ENCODE results near the gene UBR4. TPM values are rescaled to one million over a fixed set of nuclear protein-coding genes. Genes with fewer than 3 reads are reported as not detected.

The UBR4 gene
- total RNA-seq, 2 experiments from 2014 or later: 117 to 125 TPM

DNA sequence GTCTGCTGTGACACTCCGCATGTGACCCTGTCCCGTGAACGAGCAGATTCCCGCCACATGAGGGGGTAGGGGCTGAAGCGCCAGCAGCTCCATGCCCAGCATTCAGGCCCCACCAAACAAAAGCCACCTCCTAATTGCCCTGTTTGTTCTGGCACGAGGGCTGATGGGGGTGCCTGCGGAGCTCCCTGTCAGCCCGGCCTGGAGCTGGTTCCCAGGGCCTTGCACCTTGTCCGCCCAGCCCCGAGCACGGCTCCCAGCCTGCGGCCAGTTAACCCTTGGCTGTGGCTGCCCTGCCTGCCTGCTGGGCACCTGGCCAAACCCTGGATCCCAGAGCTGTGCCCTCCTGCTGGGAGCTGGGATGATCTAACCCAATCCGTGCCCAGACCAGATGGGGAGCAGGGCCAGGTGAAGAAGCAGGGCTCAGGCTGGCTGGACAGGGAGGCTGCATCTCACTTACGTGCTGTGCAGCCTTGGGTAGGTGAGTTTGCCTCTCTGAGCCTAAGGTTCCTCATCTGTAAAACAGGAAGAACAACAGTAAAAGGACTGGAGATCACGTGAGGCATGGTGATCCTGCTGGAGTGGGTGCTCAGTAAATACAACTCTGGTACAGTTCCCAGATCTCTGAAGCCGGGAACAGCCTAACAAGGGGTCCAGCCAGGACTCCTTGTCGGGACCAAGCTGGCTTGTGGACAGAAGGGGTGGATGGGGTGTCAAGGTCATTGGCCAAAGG, 142.7 kb downstream of the UBR4 start:
- POLR2A ChIA-PET: no interaction called here
- H3K27ac Mint-ChIP-seq: no peak overlapping the region
- CTCF ChIA-PET: interaction anchor here (0.6 to 1.1 kb wide), 2 partner anchors 16 to 154 kb away, joined by 3 read pairs; no protein-coding TSS in a partner anchor

DNA sequence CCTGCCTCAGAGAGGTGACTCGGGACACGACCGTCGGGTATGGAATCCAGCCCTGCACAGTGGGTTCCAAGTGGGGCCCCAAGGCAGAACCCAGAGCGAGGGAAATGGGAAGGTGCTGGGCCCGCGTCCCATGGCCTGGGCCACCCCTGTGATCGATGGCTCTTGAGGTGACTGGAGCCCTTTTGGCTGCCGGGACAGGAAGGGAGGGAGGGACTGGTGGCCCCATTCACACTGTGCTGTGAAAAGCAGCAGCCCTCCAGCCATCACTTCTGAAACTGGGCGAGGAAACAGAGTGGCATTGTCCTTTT, 143.2 kb downstream of the UBR4 start:
- ChIA-PET CTCF (no interaction called here), POLR2A (no interaction called here)
- H3K36me3 Mint-ChIP-seq (ENCODE audit: low read depth): peaks cover 2% of the 10 kb centered on the region
- H3K4me3 Mint-ChIP-seq: no peak overlapping the region
- ATAC-seq: no peak
- no peak overlapping the region for H3K27ac Mint-ChIP-seq
- peaks cover 11% of the 10 kb centered on the region for H3K27me3 Mint-ChIP-seq (ENCODE audit: low read depth)
- DNase-seq: no peak
- no peaks in the 10 kb centered on the region for H3K9me3 Mint-ChIP-seq (ENCODE audit: insufficient read depth)
- H3K4me1 Mint-ChIP-seq (ENCODE audit: low read depth): no peaks in the 10 kb centered on the region

More for the DNA sequence above, 142.7 kb downstream of the UBR4 start:
- DNase-seq (no peak), ATAC-seq (no peak)
- H3K4me3 Mint-ChIP-seq: no peak overlapping the region
- no peaks in the 10 kb centered on the region for H3K9me3 Mint-ChIP-seq (ENCODE audit: insufficient read depth)
- H3K4me1 Mint-ChIP-seq (ENCODE audit: low read depth): no peaks in the 10 kb centered on the region
- peaks cover 9% of the 10 kb centered on the region for H3K27me3 Mint-ChIP-seq (ENCODE audit: low read depth)
- no peaks in the 10 kb centered on the region for H3K36me3 Mint-ChIP-seq (ENCODE audit: low read depth)

DNA sequence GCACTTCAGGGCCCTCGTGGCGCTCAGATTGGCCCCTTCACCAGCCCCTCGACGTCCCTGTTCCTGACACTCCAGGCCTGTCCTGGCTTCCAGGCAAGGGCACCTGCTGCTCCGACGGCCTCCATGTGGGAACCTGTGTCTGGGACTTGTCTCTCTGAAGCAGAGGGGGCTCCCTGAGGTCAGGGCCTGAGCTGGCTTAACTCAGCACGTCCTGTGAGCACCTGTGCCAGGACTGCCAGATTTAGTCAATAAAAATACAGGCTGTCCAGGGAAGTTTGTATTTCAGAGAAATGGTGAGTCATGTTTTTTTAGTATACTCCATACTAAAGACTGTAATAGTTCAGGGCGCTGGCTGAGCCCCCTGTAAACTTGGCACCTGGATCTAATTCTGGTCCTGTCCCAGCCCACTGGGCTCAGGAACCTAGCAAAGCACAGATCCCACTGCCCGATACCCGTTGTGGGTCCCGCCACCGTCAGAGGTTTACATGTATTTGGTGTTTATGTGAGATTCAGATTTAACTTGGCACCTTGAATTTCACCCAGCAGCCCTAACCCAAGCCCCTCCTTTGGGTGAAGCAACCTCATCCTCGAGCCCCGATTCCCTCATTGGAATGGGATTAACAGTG, 143.7 kb downstream of the UBR4 start:
- H3K9me3 Mint-ChIP-seq (ENCODE audit: insufficient read depth): no peaks in the 10 kb centered on the region
- no peaks in the 10 kb centered on the region for H3K4me1 Mint-ChIP-seq (ENCODE audit: low read depth)
- peaks cover 10% of the 10 kb centered on the region for H3K27me3 Mint-ChIP-seq (ENCODE audit: low read depth)
- H3K27ac Mint-ChIP-seq: no peak overlapping the region
- H3K36me3 Mint-ChIP-seq (ENCODE audit: low read depth): peaks cover 4% of the 10 kb centered on the region
- ChIA-PET POLR2A (no interaction called here), CTCF (no interaction called here)
- H3K4me3 Mint-ChIP-seq: no peak overlapping the region
- ATAC-seq (no peak), DNase-seq (no peak)

DNA sequence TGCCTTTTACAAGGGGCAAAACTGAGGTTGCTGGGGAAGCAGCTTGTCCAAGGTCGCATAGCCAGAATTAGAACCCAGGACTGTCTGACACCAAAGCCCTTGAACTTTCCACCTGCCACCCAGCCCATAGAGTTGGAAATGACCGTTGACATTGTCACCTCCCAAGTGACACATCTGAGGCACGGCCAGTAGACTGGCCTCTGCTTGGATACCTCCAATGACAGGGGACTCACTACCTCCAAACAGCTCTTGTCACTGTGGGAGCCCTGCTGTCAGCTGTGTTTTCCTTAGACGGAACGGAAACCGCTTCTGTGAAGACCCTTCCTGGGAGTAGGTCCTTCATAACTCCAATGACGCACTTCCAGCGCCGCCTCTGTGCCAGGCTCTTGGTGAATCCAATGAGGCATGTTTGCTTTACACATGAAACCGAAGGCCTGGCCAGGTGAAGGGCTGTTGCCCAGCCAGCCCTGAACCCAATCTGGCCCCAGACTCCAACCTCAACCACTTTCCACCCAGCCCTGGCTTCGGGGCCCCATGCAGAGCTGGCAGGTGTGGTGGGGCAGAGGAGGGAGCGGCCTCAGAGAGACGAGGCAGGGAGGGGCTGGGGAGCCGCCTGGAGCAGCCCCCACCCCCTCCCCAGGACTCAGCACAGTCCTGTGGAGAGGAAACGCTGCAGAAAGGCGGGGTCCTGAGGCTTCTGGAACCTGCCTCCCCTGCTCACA, 144.4 kb downstream of the UBR4 start:
- ChIA-PET CTCF (no interaction called here), POLR2A (no interaction called here)
- ATAC-seq (no peak), DNase-seq (no peak)
- Mint-ChIP-seq H3K27ac (no peak overlapping the region), H3K9me3 (ENCODE audit: insufficient read depth) (no peaks in the 10 kb centered on the region), H3K36me3 (ENCODE audit: low read depth) (peaks cover 6% of the 10 kb centered on the region), H3K4me1 (ENCODE audit: low read depth) (no peaks in the 10 kb centered on the region), H3K4me3 (no peak overlapping the region), H3K27me3 (ENCODE audit: low read depth) (peaks cover 9% of the 10 kb centered on the region)

DNA sequence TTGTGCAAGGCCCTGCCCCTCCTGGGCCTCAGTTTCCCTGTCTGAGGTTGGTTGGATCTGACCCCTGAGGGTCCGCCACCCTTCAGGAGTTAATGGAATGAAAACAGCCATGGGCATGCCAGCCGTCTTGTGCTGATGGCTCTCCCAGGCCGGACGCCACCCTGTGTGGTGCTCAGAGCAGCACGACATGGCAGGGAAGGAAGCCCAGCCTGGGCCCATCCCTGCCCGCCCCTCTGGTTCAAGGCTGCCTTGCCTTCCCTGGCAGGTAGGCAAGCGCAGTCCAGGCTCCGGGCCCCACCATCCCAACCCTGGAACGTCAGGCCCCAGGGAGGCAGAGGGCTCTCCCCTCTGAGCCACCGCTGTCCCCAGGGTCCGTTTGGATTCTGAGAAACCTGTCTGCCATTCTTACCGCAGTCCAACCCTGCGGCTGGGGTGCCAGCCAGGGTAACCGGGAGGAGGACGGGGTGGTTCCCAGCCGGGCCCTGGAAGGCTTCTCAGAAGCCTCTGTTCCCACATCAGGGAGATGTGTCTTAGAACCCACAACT, 145.1 kb downstream of the UBR4 start:
- Mint-ChIP-seq H3K36me3 (ENCODE audit: low read depth) (peaks cover 6% of the 10 kb centered on the region), H3K4me1 (ENCODE audit: low read depth) (no peaks in the 10 kb centered on the region), H3K4me3 (no peak overlapping the region), H3K9me3 (ENCODE audit: insufficient read depth) (no peaks in the 10 kb centered on the region), H3K27me3 (ENCODE audit: low read depth) (peaks cover 8% of the 10 kb centered on the region), H3K27ac (no peak overlapping the region)
- POLR2A ChIA-PET: no interaction called here
- ATAC-seq (no peak), DNase-seq (no peak)
- CTCF ChIA-PET: no interaction called here

DNA sequence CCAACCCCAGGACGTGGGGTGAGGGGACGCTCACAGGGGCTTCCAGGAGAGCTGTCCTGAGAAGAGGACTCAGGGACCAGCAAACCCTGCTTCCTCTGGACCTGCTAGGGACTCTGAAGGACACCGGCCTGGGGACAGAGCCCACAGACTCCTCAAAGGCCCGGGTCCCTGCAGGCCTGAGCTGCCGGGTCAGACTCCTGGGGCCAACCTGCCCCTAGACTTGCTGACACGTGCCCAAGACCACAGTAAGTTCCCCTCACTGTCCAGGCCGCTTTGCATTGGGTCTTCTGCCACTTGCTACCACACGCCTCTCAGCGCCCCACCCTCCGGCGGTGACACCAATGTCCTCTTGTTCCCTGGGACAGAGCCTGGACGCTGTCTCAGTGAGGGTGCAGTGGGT, 146.9 kb downstream of the UBR4 start:
- POLR2A ChIA-PET: no interaction called here
- ATAC-seq: no peak
- H3K4me1 Mint-ChIP-seq (ENCODE audit: low read depth): no peaks in the 10 kb centered on the region
- peaks cover 6% of the 10 kb centered on the region for H3K36me3 Mint-ChIP-seq (ENCODE audit: low read depth)
- CTCF ChIA-PET: interaction anchor here (1.1 kb wide), 1 partner anchor 156 kb away, joined by 4 read pairs; no protein-coding TSS in a partner anchor
- no peak overlapping the region for H3K4me3 Mint-ChIP-seq
- peaks cover 16% of the 10 kb centered on the region for H3K27me3 Mint-ChIP-seq (ENCODE audit: low read depth)
- DNase-seq: no peak
- no peaks in the 10 kb centered on the region for H3K9me3 Mint-ChIP-seq (ENCODE audit: insufficient read depth)
- no peak overlapping the region for H3K27ac Mint-ChIP-seq

DNA sequence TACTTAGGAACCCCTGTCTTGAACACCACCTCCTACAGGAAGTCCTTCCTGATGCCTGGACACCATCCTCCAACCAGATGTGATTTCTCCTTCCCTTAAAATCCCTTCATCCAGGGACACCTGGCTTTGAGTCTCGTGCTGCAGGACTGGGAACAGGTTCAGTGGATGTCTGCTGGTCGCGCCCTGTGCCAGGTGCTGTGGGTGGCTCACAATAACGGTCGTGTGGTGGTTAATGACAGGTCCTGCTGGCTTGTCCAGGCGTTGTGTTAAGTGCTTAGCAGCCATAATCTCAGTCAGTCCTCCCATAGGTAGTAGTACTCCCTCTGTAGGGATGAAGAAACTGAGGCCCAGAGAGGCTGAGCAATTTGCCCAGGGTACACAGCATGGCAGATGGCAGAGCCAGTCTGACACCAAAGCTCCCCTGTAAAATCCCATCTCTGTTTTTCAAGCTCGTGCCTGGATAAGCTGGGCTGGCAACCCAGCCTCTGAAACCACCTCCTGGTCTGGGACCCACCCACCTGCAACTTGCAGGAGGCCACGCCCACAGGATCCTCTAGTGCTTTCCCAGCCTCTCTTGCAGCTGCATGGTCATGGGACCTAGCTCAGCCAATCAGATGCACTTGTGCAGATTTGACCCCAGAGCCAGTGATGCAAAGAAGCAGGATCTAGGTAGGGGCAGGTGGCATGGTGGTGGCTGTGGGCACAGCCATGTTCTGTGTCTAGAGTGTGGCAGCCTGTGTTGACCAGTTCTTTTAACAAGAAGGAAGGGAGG, 147.6 kb downstream of the UBR4 start:
- H3K36me3 Mint-ChIP-seq (ENCODE audit: low read depth): peaks cover 6% of the 10 kb centered on the region
- POLR2A ChIA-PET: no interaction called here
- H3K9me3 Mint-ChIP-seq (ENCODE audit: insufficient read depth): no peaks in the 10 kb centered on the region
- H3K27me3 Mint-ChIP-seq (ENCODE audit: low read depth): peaks cover 14% of the 10 kb centered on the region
- ATAC-seq: no peak
- H3K4me1 Mint-ChIP-seq (ENCODE audit: low read depth): no peaks in the 10 kb centered on the region
- H3K27ac Mint-ChIP-seq: no peak overlapping the region
- CTCF ChIA-PET: no interaction called here
- H3K4me3 Mint-ChIP-seq: no peak overlapping the region
- no peak for DNase-seq

DNA sequence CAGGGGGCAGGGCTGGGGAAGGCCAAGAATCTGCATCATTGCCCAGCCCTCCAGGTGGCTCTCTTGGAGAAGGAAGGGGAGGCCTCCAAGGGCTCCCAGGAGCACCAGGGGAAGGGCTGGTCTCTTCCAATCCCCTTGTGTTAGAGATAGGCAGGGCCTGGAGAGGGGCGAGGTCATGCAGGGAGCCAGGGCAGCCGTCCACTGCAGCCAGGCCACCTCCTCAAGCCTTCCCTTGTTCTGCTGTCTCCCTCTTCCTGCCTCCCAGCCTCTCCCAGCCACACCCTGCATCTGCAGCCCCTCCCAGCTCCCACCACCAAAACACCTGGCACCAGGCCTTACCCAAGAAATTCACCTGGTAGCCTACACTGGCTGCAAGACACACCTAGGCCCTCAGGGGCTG, 148.3 kb downstream of the UBR4 start:
- H3K4me1 Mint-ChIP-seq (ENCODE audit: low read depth): no peaks in the 10 kb centered on the region
- DNase-seq: no peak
- H3K4me3 Mint-ChIP-seq: no peak overlapping the region
- no peak overlapping the region for H3K27ac Mint-ChIP-seq
- H3K36me3 Mint-ChIP-seq (ENCODE audit: low read depth): peaks cover 6% of the 10 kb centered on the region
- ATAC-seq: no peak
- no peaks in the 10 kb centered on the region for H3K9me3 Mint-ChIP-seq (ENCODE audit: insufficient read depth)
- CTCF ChIA-PET: no interaction called here
- H3K27me3 Mint-ChIP-seq (ENCODE audit: low read depth): peaks cover 13% of the 10 kb centered on the region
- POLR2A ChIA-PET: no interaction called here

DNA sequence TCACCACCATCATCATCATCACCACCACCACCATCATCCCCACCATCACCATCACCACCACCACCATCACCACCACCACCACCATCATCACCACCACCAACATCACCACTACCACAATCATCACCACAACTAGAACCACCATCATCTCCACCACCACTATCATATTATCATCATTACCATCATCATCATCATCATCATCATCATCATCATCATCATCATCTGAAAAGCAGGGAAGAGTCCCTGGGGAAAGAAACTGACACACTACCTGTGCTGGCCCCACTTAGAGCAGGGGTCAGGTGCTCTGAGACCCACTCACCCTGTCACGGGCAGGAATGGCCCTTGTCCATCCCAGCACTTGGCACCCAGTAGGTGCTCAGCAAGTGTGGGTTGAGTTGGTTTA, 148.7 kb downstream of the UBR4 start:
- Mint-ChIP-seq H3K36me3 (ENCODE audit: low read depth) (peaks cover 6% of the 10 kb centered on the region), H3K27ac (peak overlapping the region; percentile 87), H3K27me3 (ENCODE audit: low read depth) (peaks cover 14% of the 10 kb centered on the region), H3K4me3 (peak overlapping the region; percentile 22), H3K4me1 (ENCODE audit: low read depth) (no peaks in the 10 kb centered on the region), H3K9me3 (ENCODE audit: insufficient read depth) (no peaks in the 10 kb centered on the region)
- no peak for DNase-seq
- CTCF ChIA-PET: no interaction called here
- ATAC-seq: no peak
- POLR2A ChIA-PET: no interaction called here

DNA sequence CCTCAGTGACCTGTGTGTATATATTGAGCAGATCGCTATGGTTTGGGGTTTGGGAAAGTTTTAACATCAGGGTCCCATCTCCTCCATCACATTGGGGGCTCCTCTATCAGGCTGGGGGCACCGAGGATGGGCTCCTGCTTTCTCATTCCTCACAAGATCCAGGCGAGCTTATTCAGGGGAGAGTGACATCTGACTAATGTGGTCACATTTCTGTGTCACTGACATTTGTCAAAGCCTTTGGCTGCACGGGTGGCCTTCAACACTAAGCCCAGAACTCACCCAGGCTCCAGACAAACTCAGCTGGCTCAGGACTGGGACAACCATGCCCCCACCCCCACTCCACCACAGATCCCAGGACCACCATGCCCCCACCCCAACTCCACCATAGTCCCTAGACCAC, 150.3 kb downstream of the UBR4 start:
- DNase-seq: no peak
- Mint-ChIP-seq H3K4me3 (no peak overlapping the region), H3K9me3 (ENCODE audit: insufficient read depth) (no peaks in the 10 kb centered on the region), H3K27ac (no peak overlapping the region), H3K4me1 (ENCODE audit: low read depth) (peaks cover 4% of the 10 kb centered on the region), H3K27me3 (ENCODE audit: low read depth) (peaks cover 30% of the 10 kb centered on the region), H3K36me3 (ENCODE audit: low read depth) (peaks cover 6% of the 10 kb centered on the region)
- ChIA-PET CTCF (no interaction called here), POLR2A (no interaction called here)
- ATAC-seq: no peak

DNA sequence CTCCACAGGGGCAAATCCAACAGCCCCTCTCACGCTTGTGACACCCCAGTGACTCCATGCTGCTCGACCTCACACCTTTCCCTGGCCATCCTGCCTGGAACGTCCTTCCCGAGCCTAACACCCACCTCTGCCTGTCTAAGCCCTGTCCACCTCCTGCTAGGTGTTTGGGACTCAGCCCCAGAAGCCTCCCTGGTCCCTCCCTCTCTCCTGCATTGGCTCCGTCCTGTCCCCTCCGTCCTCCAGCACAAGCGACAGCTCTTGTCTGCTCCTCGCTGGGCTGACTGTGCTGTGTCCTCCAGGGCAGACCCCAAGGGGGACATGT, 151.6 kb downstream of the UBR4 start:
- ChIA-PET POLR2A (no interaction called here), CTCF (no interaction called here)
- Mint-ChIP-seq H3K27ac (no peak overlapping the region), H3K4me3 (no peak overlapping the region), H3K4me1 (ENCODE audit: low read depth) (peaks cover 4% of the 10 kb centered on the region), H3K27me3 (ENCODE audit: low read depth) (peaks cover 39% of the 10 kb centered on the region), H3K9me3 (ENCODE audit: insufficient read depth) (no peaks in the 10 kb centered on the region), H3K36me3 (ENCODE audit: low read depth) (peaks cover 6% of the 10 kb centered on the region)
- ATAC-seq: no peak
- DNase-seq: no peak

All from activated CD8-positive, alpha-beta T cell treated with anti-CD3 and anti-CD28 coated beads, Interleukin-2, amount 10 ng/mL, durations not matched to agents 7 days and 5 days (primary cell).